AG04449 (cell line): ENCODE measurements around the gene APC.
"Not testable (repeated sequence)": the region's sequence is repeated elsewhere in the genome, so short reads cannot be mapped to it uniquely, and the experiment has no call there.

Experiments
- CTCF ChIA-PET: fragments of 350-600 bp; formaldehyde crosslinking; extraction: SDS; loops from one replicate; lab custom pipeline; 2021; ENCODE audit warnings: antibody characterized with exemption; lab: Yijun Ruan, JAX
- POLR2A ChIA-PET: fragments of 400-600, 350-600 bp; formaldehyde crosslinking; extraction: SDS; loops from one replicate; lab custom pipeline; 2020; ENCODE audit warnings: antibody characterized with exemption, inconsistent platforms; lab: Yijun Ruan, JAX
- DNase-seq: peaks from one replicate; pipeline ENCODE4 v3.0.0-alpha.2; 2010; ENCODE audit warnings: low read depth, low spot score
- H3K4me3 ChIP-seq: 2 replicates; pipeline ENCODE4 v1.5.1; 2011; ENCODE audit warnings: low read depth, mild to moderate bottlenecking, control low read depth, low read length
- TF ChIP-seq, protein P1 (sequence below): IDR thresholded peaks from one replicate; pipeline ENCODE4 v1.5.1; 2011; ENCODE audit warnings: mild to moderate bottlenecking, moderate library complexity, low read length, control low read depth, inconsistent platforms; ENCODE audit not compliant: insufficient read depth; ENCODE audit errors: missing control alignments

APC gene

DNA sequence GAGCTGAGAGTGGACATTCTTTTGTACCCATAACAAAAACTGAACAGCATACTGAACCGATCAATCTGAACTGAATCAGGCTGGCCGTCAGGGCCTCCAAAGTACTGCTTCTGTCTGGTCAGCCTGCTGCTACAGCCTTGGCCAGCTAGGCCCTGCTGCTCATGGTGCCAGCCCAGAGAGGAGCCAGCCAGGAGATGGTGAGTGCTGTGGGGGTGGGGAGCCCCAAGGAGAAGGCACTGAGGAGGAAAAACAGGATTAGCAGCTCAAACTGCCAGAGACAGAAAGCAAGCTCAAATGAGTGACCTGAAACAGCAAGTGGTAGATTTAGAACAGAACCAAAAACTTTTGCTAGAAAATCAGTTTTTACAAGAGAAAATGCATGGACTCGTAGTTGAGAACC, 147.3 kb downstream of the APC start:
- POLR2A ChIA-PET: no interaction called here
- CTCF ChIA-PET: interaction anchor here (0.7 to 1.7 kb wide), 2 partner anchors 9 to 20 kb away, joined by 3 to 8 read pairs; no protein-coding TSS in a partner anchor
- TF ChIP-seq, protein P1, sequence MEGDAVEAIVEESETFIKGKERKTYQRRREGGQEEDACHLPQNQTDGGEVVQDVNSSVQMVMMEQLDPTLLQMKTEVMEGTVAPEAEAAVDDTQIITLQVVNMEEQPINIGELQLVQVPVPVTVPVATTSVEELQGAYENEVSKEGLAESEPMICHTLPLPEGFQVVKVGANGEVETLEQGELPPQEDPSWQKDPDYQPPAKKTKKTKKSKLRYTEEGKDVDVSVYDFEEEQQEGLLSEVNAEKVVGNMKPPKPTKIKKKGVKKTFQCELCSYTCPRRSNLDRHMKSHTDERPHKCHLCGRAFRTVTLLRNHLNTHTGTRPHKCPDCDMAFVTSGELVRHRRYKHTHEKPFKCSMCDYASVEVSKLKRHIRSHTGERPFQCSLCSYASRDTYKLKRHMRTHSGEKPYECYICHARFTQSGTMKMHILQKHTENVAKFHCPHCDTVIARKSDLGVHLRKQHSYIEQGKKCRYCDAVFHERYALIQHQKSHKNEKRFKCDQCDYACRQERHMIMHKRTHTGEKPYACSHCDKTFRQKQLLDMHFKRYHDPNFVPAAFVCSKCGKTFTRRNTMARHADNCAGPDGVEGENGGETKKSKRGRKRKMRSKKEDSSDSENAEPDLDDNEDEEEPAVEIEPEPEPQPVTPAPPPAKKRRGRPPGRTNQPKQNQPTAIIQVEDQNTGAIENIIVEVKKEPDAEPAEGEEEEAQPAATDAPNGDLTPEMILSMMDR: no peak
- no peak overlapping the region for H3K4me3 ChIP-seq
- DNase-seq: no peak

DNA sequence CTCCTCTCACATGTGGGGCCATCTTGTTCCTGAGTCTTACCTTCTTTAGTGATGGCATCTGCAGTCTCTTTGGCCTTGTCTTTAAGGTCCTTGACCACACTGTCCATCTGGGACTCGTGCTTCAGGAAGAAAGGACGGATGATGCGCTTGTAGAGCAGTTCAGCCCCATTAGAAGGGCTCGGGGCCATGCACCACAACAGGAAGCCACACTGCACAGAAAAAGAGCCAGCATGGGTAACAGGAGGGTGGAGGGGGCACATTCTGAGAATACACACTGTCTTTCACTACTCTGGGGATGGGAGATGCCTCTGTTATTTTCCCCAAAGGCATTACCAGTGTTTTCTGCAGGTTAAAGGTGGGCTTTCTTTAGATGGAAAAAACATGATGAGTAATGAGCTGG, 149.3 kb downstream of the APC start:
- CTCF ChIA-PET: no interaction called here

DNA sequence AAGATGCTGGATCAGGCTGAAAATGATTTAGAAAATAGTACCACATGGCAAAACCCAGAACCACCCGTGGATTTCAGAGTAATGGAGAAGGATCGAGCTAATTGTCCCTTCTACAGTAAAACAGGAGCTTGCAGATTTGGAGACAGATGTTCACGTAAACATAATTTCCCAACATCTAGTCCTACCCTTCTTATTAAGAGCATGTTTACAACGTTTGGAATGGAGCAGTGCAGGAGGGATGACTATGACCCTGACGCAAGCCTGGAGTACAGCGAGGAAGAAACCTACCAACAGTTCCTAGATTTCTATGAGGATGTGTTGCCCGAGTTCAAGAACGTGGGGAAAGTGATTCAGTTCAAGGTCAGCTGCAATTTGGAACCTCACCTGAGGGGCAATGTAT, 154.4 kb downstream of the APC start:
- POLR2A ChIA-PET, H3K4me3 ChIP-seq, CTCF ChIA-PET, DNase-seq: not testable (repeated sequence)

More for the DNA sequence above, 149.3 kb downstream of the APC start:
- POLR2A ChIA-PET: no interaction called here
- TF ChIP-seq, protein P1: no peak
- no peak overlapping the region for H3K4me3 ChIP-seq
- no peak for DNase-seq

DNA sequence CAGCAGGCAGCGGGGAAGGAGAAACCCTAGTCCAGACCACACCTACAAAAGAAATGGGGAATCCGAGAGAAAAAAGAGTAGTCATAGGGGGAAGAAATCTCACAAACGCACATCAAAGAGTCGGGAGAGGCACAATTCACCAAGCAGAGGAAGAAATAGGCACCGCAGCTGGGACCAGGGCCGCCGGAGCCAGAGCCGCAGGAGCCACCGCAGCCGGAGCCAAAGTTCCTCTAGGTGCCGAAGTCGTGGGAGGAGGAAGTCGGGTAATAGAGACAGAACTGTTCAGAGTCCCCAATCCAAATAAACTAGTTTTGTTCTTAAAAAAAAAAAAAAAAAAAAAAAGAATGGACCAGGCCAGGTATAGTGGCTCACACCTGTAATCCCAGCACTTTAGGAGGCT, 155.1 kb downstream of the APC start:
- no peak for DNase-seq
- ChIA-PET POLR2A (no interaction called here), CTCF (no interaction called here)
- H3K4me3 ChIP-seq: no peak overlapping the region
- TF ChIP-seq, protein P1: no peak

DNA sequence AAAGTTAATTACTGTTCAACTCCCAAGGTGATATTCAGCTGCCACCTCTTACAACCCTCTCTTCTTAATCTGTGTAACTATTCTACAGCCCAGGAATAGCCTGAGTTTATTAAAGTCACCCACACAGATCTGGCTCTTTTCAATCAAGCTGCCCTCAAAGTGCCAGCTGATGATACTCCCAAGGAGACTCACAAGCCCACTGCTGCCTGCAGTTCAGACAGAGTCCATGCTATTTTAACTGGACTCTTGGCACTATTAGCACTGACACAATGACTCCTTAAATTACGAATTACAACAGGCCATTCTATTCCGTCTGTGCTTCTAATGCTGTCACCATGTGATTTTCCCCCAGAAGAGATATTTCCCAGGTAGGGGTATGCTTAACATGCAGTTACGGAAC, 158.0 kb downstream of the APC start:
- no peak for DNase-seq
- TF ChIP-seq, protein P1: no peak
- POLR2A ChIA-PET: no interaction called here
- CTCF ChIA-PET: interaction anchor here (1.6 kb wide), 1 partner anchor 8 kb away, joined by 6 read pairs; no protein-coding TSS in a partner anchor
- H3K4me3 ChIP-seq: no peak overlapping the region
